ENCODE results near the gene ZNF275. TPM values are rescaled to one million over a fixed set of nuclear protein-coding genes. Genes with fewer than 3 reads are reported as not detected.

ZNF275 gene
- total and polyA plus RNA-seq, 2 donors (not counting 3 experiments of a cell fraction or from before 2014, with no cell fraction given): 10.3 to 11.0 TPM

GRCh38 chrX:153317306-153317705 lies 16.6 kb upstream of the ZNF275 start:
- no TSS peak for BruUV-seq (replicated peaks)
- ChIA-PET POLR2A (no interaction called here), CTCF (no interaction called here)
- no peak overlapping the region for H3K4me3 ChIP-seq (replicated peaks in 1 of 3; ENCODE audit: insufficient read depth in 1 of 3, low read depth in 1 of 3, low read length in 3 of 3)
- H3K9me3 ChIP-seq (replicated peaks; ENCODE audit: control insufficient read depth, insufficient read depth, low read length): no peaks in the 10 kb centered on the region
- no peaks in the 10 kb centered on the region for H3K36me3 ChIP-seq (ENCODE audit: control insufficient read depth in 2 of 2, extremely low read depth in 1 of 2, insufficient read depth in 2 of 2, low read length in 2 of 2)
- no peak overlapping the region for H3K27ac ChIP-seq (ENCODE audit: insufficient read depth, low read depth, low read length)
- no peak overlapping the region for H3K9ac ChIP-seq (replicated peaks; ENCODE audit: extremely low read depth, insufficient read depth, low read length)
- no peaks in the 10 kb centered on the region for H3K79me2 ChIP-seq (ENCODE audit: control insufficient read depth, insufficient read depth, low read length)
- H3K4me2 ChIP-seq (ENCODE audit: insufficient read depth, low read length): no peak overlapping the region
- no peak for FAIRE-seq
- H3K27me3 ChIP-seq (ENCODE audit: control insufficient read depth in 2 of 2, insufficient read depth in 2 of 2, low read length in 2 of 2): peaks cover 5 to 9% of the 10 kb centered on the region in 2 experiments
- no peaks in the 10 kb centered on the region for H3K9me1 ChIP-seq (replicated peaks; ENCODE audit: control insufficient read depth, extremely low read depth, insufficient read depth, low read length)
- no peak overlapping the region for H2AFZ ChIP-seq (ENCODE audit: low read depth, low read length)
- TF ChIP-seq EZH2 (IDR thresholded peaks at IDR 0.05; ENCODE audit: borderline replicate concordance, low read depth, low read length, severe bottlenecking): no peak
- TF ChIP-seq FOS (IDR thresholded peaks at IDR 0.05; ENCODE audit: borderline replicate concordance, insufficient read depth, low read length): no peak
- TF ChIP-seq MAX (IDR thresholded peaks at IDR 0.05; ENCODE audit: insufficient read depth, insufficient read length): no peak
- TF ChIP-seq POLR2AphosphoS5 (IDR thresholded peaks at IDR 0.05; ENCODE audit: insufficient read depth, low read depth, low read length): no peak
- TF ChIP-seq CTCF (IDR thresholded peaks at IDR 0.05; ENCODE audit: extremely low read depth in 1 of 2, insufficient read depth in 1 of 2, low read depth in 1 of 2, low read length in 2 of 2): no peak
- TF ChIP-seq POLR2A (IDR thresholded peaks at IDR 0.05; ENCODE audit: low read depth, low read length): no peak
- TF ChIP-seq MYC (IDR thresholded peaks at IDR 0.05; ENCODE audit: low read depth, low read length): no peak
- DNase-seq (ENCODE audit: low read depth, low spot score): no peak
- no peaks in the 10 kb centered on the region for H3K4me1 ChIP-seq (ENCODE audit: control insufficient read depth, extremely low read depth, insufficient read depth, low read length)
- dilution Hi-C loops (cut with MboI; ENCODE audit: extremely low pct_ligation_motif_present, low sequenced_read_pairs): no loop called here
- H4K20me1 ChIP-seq (replicated peaks; ENCODE audit: control insufficient read depth, extremely low read depth, insufficient read depth, low read length): no peaks in the 10 kb centered on the region
- intact Hi-C loops (cut with micrococcal nuclease): no loop called here
